Measurements from ENCODE around the gene NUDT21. TPM values are rescaled to one million over a fixed set of nuclear protein-coding genes. Genes with fewer than 3 reads are reported as not detected.

Gene NUDT21
- total RNA-seq, 2 experiments from 2014 or later = 200 to 204 TPM

DNA sequence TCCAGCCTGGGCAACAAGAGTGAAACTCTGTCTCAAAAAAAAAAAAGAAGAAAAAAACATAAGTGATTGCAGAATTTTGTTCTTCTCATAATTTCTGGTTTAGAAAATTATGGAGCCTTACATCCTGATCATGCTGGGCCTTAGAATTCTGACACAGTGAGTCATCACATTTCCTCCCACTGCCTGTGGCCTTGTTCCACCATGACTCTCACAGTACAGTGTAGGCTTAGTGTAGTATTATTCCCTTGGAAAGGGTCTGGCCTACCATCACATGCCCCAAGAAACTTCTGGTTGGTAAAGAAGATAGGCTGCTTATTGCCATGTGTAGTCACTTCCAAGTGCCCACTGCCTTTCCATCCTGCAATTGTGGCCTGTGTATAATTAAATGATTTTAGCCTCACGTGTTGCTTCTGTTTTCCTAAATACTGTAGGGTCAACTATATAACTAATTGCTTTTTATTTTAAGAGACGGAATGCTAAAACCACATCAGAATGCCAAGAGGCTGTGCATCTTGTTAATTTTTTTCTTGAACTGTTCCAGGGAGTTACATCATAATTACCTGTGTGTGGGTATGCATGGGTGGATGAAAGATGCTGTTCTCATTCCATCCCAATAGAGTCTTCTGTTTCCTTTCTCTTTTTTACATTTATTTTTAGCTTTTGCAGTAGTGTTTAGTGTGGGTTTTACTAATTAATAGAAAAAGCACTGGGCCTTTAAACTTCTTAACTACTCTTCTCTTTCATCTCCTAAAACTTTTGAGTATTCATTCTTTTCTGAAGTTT, 26.2 kb upstream of the NUDT21 start:
- H3K9me3 Mint-ChIP-seq = no peaks in the 10 kb centered on the region
- no peak overlapping the region for H3K27ac Mint-ChIP-seq
- peaks cover 10% of the 10 kb centered on the region for H3K4me1 Mint-ChIP-seq
- H3K4me3 Mint-ChIP-seq = no peak overlapping the region
- DNase-seq (no peak), ATAC-seq (ENCODE audit: low read depth) (peak; percentile 39)
- POLR2A ChIA-PET = no interaction called here
- peaks cover 41% of the 10 kb centered on the region for H3K36me3 Mint-ChIP-seq
- H3K27me3 Mint-ChIP-seq = no peaks in the 10 kb centered on the region

DNA sequence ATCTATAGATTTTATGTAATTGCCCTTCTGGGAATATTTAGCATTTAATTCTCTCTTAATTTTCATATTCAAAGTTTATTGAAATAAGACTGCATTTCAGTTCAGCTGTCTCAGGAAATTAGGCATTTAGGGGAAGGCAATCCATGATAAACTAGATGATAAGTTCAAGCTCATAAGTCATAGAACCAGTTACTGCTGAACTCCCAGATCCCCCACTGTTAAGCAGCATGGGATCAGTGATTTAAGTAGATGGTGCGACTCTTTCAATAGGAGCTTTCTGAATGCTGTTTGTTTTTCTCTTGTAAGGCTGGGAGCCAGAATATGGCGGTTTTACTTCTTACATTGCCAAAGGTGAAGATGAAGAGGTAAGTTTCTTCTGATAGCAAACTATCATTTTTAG, 24.1 kb upstream of the NUDT21 start:
- Mint-ChIP-seq H3K9me3 (no peaks in the 10 kb centered on the region), H3K27ac (no peak overlapping the region), H3K4me3 (no peak overlapping the region), H3K4me1 (peaks cover 10% of the 10 kb centered on the region), H3K27me3 (no peaks in the 10 kb centered on the region), H3K36me3 (peaks cover 47% of the 10 kb centered on the region)
- ATAC-seq (ENCODE audit: low read depth) (no peak), DNase-seq (no peak)
- POLR2A ChIA-PET = no interaction called here

DNA sequence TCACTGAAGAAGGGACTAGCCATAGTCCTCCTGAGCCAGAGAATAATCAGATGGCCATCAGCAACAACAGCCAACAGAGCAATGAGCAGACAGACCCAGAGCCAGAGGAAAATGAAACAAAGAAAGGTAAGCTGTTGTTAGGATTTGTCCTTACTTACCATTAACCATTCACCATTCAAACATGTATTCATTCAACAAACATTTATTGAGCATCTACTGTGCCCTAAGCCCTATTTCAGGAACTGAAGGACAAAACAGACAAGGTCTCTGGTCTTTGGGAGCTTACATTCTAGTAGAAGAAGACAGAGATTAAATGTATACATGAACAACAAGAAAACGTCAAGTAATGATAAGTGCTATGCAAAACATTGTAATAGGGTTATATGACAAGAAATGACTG, 19.5 kb upstream of the NUDT21 start:
- no peaks in the 10 kb centered on the region for H3K4me1 Mint-ChIP-seq
- H3K27me3 Mint-ChIP-seq = no peaks in the 10 kb centered on the region
- H3K4me3 Mint-ChIP-seq = no peak overlapping the region
- DNase-seq = no peak
- H3K9me3 Mint-ChIP-seq = no peaks in the 10 kb centered on the region
- peaks cover 33% of the 10 kb centered on the region for H3K36me3 Mint-ChIP-seq
- POLR2A ChIA-PET = no interaction called here
- H3K27ac Mint-ChIP-seq = no peak overlapping the region
- no peak for ATAC-seq (ENCODE audit: low read depth)

DNA sequence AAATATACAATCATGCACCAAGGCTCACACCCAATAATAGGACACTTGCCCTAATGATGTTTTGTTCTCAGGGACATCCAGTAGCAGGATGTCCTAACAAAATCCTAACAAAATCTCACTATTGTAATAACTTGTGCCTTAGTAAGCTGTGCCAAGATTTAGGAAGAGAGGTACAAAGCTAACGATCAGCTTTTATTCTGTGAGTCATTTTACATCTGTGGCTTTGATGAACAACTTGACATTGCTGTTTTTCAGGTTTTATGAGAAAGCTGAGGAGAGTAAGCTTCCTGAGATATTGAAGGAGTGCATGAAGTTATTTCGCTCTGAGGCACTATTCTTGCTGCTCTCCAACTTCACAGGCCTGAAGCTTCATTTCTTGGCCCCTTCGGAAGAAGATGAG, 19.1 kb upstream of the NUDT21 start:
- H3K36me3 Mint-ChIP-seq = peaks cover 31% of the 10 kb centered on the region
- ATAC-seq (ENCODE audit: low read depth) (no peak), DNase-seq (no peak)
- H3K9me3 Mint-ChIP-seq = no peaks in the 10 kb centered on the region
- POLR2A ChIA-PET = no interaction called here
- H3K27me3 Mint-ChIP-seq = no peaks in the 10 kb centered on the region
- no peaks in the 10 kb centered on the region for H3K4me1 Mint-ChIP-seq
- H3K27ac Mint-ChIP-seq = no peak overlapping the region
- H3K4me3 Mint-ChIP-seq = no peak overlapping the region

DNA sequence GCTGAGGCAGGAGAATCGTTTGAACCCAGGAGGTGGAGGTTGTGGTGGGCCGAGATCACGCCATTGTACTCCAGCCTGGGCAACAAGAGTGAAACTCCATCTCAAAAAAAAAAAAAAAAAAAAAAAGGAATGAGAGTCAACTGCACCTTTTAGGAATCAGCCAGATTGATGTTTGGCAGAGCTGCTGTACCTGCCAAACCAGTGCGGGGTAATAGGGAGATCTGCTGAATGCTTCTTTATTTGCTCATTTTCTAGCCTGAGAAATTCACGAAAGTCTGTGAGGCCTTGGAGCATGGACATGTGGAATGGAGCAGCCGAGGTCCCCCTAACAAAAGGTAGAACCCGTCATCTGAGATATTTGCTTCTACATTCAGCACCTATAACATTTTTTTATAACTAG, 18.6 kb upstream of the NUDT21 start:
- H3K27me3 Mint-ChIP-seq = no peaks in the 10 kb centered on the region
- no peaks in the 10 kb centered on the region for H3K4me1 Mint-ChIP-seq
- H3K4me3 Mint-ChIP-seq = no peak overlapping the region
- peaks cover 27% of the 10 kb centered on the region for H3K36me3 Mint-ChIP-seq
- POLR2A ChIA-PET = no interaction called here
- no peak overlapping the region for H3K27ac Mint-ChIP-seq
- H3K9me3 Mint-ChIP-seq = no peaks in the 10 kb centered on the region
- no peak for DNase-seq
- ATAC-seq (ENCODE audit: low read depth) = no peak

DNA sequence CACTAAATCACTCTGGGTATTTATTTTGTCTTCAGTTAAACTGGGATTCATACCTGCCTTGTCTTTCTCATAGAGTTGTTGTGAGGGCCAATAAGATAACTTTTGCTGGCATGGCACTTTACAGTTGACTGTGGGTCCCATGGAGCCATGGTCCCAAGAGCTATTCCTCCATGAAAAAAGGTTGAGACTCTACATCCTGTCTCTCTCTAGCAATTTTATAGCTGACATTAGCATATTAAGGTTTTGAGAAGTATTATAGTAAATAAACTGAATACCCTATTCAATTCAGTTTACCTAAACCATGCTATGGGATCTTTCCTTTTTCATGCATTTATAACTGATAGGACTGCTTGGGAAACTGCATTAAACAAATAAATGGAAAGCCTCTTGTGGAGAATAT, 17.7 kb upstream of the NUDT21 start:
- DNase-seq (no peak), ATAC-seq (ENCODE audit: low read depth) (no peak)
- Mint-ChIP-seq H3K4me1 (no peaks in the 10 kb centered on the region), H3K27ac (no peak overlapping the region), H3K4me3 (no peak overlapping the region), H3K27me3 (no peaks in the 10 kb centered on the region), H3K36me3 (peaks cover 32% of the 10 kb centered on the region), H3K9me3 (no peaks in the 10 kb centered on the region)
- POLR2A ChIA-PET = interaction anchor here (0.6 kb wide), 1 partner anchor 20 kb away, joined by 3 read pairs; no protein-coding TSS in a partner anchor

DNA sequence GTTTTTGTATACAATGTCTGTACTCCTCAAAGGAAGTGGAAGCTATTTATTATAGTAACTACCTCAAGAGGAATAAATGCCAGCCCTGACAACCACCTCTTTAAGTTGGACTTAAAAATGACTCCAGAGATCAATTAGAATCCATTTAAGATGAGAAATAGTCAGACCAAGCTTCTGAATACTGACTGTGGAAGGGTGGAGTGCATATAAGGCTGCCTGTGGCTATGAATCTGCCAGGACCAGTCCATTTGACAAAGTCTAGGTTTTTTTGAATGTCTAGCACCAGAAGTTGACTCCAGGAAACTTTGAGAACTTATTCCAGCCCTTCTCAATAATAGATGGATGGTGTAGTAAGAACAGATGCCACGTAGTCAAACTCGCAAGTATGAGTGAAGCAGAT, 15.2 kb upstream of the NUDT21 start:
- Mint-ChIP-seq H3K4me3 (no peak overlapping the region), H3K36me3 (peaks cover 32% of the 10 kb centered on the region), H3K27me3 (no peaks in the 10 kb centered on the region), H3K9me3 (no peaks in the 10 kb centered on the region), H3K4me1 (no peaks in the 10 kb centered on the region), H3K27ac (no peak overlapping the region)
- DNase-seq (no peak), ATAC-seq (ENCODE audit: low read depth) (no peak)
- POLR2A ChIA-PET = no interaction called here

DNA sequence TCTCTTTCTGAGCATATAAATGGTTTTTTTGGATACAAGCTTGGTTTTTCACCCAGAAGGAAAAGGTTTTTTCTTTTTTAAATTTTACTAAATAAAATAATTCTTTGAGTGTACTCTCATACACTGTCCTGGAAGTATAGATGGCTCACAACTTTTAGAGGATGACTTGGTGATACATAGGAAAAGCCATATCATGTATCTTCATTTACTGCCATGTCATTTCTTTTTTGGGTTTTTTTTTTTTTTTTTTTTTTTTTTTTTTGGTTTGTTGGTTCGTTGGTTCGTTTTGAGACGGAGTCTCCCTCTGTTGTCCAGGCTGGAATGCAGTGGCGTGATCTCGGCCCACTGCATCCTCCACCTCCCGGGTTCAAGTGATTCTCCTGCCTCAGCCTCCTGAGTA, 12.0 kb upstream of the NUDT21 start:
- no peaks in the 10 kb centered on the region for H3K9me3 Mint-ChIP-seq
- no peak overlapping the region for H3K27ac Mint-ChIP-seq
- POLR2A ChIA-PET = no interaction called here
- no peaks in the 10 kb centered on the region for H3K27me3 Mint-ChIP-seq
- DNase-seq = no peak
- ATAC-seq (ENCODE audit: low read depth) = no peak
- no peak overlapping the region for H3K4me3 Mint-ChIP-seq
- peaks cover 24% of the 10 kb centered on the region for H3K36me3 Mint-ChIP-seq
- no peaks in the 10 kb centered on the region for H3K4me1 Mint-ChIP-seq

DNA sequence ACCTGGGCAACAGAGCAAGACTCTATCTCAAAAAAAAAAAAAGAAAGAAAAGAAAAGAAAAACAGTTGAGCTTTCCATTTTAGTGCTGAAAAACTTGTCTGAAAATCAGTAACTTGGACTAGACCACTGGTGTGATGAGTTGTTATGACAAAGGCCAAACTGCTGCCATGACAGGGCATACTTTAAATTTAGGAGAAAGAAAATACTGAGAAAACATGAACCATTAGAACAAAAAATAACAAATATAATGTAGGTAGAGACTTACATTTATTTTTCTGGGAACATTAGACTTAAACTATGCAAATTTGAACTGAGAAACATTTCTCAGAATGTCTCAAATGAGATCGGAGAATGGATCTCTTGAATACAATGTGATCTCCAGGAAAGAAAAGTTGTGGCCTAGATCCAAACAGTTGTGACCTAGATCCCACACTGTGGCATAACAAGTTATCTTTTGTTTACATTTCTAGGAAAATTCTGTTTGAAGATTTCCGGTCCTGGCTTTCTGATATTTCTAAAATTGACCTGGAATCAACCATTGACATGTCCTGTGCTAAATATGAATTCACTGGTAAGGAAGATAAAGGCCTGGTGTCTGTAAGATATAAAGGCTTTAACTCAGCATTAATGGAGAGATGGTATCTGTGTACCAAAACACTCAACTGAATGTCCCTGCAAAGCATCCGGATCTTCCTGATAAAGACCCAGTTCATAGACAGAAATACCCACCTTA, 11.1 kb upstream of the NUDT21 start:
- Mint-ChIP-seq H3K4me1 (no peaks in the 10 kb centered on the region), H3K27ac (no peak overlapping the region), H3K36me3 (peaks cover 27% of the 10 kb centered on the region), H3K9me3 (no peaks in the 10 kb centered on the region), H3K4me3 (no peak overlapping the region), H3K27me3 (no peaks in the 10 kb centered on the region)
- ATAC-seq (ENCODE audit: low read depth) = no peak
- DNase-seq = no peak
- POLR2A ChIA-PET = no interaction called here

DNA sequence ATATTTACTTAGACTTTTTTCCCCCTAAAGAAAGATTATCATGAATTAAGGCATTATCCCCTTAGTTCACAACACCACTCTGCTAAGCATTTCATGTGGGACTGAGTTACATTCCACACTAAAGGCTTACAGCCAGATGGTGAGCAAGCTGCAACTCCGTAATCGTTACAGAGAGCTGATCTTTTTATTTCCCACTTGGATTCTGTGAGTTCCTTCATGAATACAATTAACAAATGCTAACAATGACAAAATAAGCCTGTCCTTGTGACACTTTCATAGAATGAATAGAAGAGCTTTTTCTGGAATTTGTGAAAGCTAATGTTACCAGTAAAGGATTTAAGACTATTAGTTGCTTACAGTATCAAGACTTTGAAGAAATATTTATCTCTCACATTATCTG, 9.0 kb upstream of the NUDT21 start:
- POLR2A ChIA-PET = no interaction called here
- Mint-ChIP-seq H3K9me3 (no peaks in the 10 kb centered on the region), H3K27ac (no peak overlapping the region), H3K4me3 (no peak overlapping the region), H3K27me3 (no peaks in the 10 kb centered on the region), H3K36me3 (peaks cover 37% of the 10 kb centered on the region), H3K4me1 (peaks cover 6% of the 10 kb centered on the region)
- ATAC-seq (ENCODE audit: low read depth) (no peak), DNase-seq (no peak)

DNA sequence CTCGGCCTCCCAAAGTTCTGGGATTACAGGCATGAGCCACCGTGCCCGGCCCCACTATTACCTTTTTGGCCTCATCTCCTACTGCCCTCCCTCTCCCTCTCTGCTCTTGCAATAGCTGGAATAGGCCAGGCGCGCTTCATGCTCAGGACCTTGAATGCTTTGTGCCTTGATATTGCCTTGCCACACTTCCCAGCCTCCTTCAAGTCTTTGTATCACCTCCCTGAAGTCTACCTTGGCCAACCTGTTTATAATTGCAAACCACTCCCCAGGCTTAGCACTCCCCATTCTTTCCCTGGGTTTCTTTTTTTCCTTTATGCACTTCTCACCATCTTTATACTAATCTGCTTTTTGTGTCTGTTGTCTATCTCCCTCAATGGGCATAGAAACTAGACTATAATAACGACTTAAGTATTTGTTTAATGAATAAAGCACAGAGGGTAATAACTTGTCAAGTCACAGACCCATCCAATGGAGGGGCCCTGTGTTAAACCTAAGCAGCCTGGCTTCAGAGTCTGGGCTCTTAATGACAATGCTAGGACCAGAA, 6.9 kb upstream of the NUDT21 start:
- no peaks in the 10 kb centered on the region for H3K9me3 Mint-ChIP-seq
- peaks cover 9% of the 10 kb centered on the region for H3K4me1 Mint-ChIP-seq
- H3K4me3 Mint-ChIP-seq = no peak overlapping the region
- POLR2A ChIA-PET = no interaction called here
- ATAC-seq (ENCODE audit: low read depth) (no peak), DNase-seq (no peak)
- no peaks in the 10 kb centered on the region for H3K27me3 Mint-ChIP-seq
- H3K36me3 Mint-ChIP-seq = peaks cover 36% of the 10 kb centered on the region
- H3K27ac Mint-ChIP-seq = no peak overlapping the region

DNA sequence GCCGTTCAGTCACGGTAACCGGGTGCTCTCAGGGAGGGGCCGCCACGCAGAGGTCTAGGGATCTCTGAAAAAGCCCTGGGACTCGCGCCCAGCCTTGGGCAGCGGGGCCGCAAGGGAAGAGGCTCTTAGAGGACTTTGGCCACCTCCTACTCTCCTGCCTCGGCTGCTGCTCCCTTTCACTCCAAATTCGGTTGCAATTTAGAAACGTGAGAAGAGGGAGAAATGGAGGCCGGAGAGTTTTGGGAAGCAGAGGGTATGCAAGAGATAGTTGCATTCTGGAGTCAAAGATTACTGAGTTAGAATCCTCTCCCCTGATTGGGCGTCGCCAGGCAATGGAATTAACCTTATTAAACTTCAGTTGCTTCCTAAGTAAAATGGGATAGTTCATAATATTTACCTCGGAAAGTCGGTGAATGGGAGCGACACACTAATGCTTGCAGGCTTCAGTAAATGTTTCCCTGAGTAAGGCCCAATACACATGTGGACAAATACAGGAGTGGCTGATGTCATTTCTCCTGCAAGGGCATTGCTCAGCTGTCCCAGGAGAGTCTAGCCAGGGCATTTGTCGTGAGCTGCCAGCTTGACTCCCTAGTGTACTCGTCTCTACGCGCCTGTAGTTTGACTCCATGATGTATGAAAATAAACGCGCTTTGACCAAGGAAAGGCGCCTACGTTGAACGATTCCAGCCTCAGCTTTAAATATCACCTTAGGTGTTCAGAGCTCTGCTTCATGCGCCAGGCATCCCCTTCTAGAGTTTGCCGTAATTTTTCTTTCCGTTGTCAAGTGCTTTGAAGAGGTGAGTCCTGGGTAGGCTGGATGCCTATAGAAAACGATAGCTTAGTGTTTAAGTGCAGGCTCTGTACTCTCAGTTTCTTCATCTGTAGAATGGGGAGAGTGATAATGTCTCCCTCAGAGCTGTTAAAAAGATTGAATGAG, 889 bp upstream of the NUDT21 start:
- Mint-ChIP-seq H3K36me3 (peaks cover 27% of the 10 kb centered on the region), H3K4me1 (peaks cover 40% of the 10 kb centered on the region), H3K27me3 (no peaks in the 10 kb centered on the region), H3K27ac (peak overlapping the region; percentile 91), H3K4me3 (peak overlapping the region; percentile 95), H3K9me3 (no peaks in the 10 kb centered on the region)
- ATAC-seq (ENCODE audit: low read depth) = peak; percentile 44
- POLR2A ChIA-PET = interaction anchor here (1.0 to 1.4 kb wide), 3 partner anchors 27 to 156 kb away, joined by 3 to 8 read pairs (median 7); partner anchors contain the start of gene MT2A
- no peak for DNase-seq
